A204.1 (cell line): Measurements from ENCODE around the gene TUBB1.
"Not testable (repeated sequence)": the region's sequence is repeated elsewhere in the genome, so short reads cannot be mapped to it uniquely, and the experiment has no call there.

ENCODE experiments used
- FAIRE-seq: peaks from 2 replicates; lab custom pipeline; 2012; peaks lifted over from hg19 to GRCh38; lab: Jason Lieb, UNC

The TUBB1 gene

DNA sequence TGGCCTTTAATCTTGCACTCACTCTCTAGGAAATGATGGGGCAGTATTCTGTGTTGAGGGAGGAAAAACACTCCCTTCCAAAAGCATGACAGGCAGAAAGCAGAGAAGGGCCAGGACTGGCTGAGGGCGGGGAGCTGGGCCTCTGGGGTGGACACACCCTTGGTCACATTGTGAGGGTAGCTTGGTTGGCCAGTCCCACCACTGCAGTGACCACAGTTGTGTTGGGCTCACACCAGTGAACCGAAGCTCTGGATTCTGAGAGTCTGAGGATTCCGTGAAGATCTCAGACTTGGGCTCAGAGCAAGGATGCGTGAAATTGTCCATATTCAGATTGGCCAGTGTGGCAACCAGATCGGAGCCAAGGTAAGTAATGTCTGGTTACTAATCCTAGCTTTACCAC lies at the start of gene TUBB1:
TUBB1 (plus strand) TSS at position 213 of the 400 bp plus-strand sequence; CDS start at position 307, 94 bp downstream.
- no peak for FAIRE-seq

DNA sequence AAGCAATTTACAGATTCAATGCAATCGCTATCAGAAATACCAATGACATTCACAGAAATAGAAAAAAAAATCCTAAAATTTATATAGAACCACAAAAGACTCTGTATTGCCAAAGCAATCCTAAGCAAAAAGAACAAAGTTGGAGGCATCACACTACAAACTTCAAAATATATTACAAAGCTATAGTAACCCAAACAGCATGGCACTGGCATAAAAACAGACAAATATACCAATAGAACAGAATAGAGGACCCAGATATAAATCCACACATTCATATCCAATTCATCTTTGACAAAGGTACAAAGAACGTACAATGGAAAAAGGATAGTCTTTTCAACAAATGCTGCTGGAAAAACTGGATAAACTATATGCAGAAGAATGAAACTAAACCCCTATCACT lies 49.8 kb upstream of the TUBB1 start:
- no peak for FAIRE-seq

DNA sequence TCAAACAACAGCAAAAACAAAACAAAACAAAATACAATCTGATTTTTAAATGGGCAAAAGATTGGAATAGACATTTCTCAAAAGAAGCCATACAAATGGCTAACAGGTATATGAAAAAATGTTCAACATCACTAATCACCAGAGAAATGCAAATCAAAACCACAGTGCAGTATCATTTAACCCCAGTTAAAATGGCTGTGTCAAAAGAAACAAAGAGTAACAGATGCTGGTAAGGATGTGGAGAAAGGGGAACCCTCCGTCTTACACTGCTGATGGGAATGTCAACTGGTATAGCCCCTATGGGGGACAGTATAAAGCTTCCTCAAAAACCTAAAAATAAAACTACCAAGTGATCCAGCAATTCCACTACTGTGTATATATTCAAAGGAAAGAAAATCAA lies 49.1 kb upstream of the TUBB1 start:
- no peak for FAIRE-seq

DNA sequence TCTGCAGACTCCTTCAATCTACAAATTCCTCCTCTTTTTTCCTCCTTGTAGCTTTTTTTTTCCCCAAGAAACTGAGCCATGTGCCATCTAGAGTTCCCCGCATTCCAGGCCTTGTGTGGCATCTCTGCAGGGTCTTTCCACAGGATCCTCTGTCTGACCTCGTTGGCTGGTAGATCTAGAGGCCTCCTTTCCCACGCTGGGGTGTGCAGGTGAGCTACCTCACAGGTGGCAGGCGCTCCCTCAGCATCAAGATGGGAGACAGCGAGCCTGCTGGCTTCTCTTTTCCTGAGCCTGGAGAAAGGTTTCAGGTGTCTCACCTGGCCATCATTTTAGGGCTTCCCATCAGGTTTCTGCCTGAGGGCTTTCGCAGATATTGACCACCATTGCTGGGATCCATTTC lies 47.8 kb upstream of the TUBB1 start:
- no peak for FAIRE-seq

DNA sequence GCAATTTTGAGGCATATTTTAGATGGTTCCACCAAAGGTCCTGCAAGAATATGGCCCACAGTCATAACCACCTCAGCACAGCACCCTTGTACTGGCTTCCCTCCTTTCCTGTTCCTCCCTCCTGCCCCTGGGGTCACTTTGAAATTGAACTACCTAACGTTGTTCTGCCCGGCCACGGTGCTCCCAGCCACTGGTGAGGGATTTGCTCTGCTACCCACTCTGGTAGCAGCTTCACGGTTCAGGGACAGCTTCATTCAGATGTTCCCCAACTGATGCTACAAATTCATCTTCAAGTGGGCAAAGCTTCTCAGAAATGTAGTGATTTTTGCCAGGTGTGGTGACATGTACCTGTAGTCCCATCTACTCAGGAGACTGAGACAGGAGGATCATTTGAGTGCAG lies 46.0 kb upstream of the TUBB1 start:
- FAIRE-seq: no peak

DNA sequence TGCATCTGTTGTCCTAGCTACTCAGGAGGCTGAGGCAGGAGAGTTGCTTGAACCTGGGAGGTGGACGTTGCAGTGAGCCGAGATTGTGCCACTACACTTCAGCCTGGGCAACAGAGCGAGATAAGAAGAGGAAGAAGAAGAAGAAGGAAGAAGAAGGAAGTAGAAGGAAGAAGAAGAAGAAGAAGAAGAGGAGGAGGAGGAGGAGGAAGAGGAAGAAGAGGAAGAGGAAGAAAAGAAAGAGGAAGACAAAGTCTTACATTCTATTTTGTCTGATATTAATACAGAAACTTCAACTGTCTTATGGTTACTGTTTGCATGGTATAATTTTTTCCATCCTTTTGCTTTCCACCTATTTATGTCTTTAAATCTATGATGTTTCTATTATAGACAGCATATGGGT lies 45.4 kb upstream of the TUBB1 start:
- FAIRE-seq: no peak

DNA sequence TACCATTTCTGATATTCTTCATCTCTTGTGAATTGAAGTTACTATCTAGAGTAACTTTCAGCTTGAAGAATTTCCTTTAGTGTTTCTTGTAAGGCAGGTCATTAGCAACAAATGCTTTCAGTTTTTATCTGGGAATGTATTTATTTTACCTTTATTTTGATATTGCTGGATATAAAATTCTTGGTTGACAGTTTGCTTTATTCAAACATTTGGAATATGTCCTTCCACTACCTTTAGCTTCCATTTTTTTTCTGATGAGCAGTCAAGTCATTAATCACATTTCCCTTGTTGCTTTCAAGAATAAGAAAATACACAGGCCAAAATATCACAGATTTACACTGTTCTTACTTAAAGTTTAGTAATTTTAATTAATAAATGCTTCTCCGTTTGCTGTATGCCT lies 43.9 kb upstream of the TUBB1 start:
- FAIRE-seq: no peak

DNA sequence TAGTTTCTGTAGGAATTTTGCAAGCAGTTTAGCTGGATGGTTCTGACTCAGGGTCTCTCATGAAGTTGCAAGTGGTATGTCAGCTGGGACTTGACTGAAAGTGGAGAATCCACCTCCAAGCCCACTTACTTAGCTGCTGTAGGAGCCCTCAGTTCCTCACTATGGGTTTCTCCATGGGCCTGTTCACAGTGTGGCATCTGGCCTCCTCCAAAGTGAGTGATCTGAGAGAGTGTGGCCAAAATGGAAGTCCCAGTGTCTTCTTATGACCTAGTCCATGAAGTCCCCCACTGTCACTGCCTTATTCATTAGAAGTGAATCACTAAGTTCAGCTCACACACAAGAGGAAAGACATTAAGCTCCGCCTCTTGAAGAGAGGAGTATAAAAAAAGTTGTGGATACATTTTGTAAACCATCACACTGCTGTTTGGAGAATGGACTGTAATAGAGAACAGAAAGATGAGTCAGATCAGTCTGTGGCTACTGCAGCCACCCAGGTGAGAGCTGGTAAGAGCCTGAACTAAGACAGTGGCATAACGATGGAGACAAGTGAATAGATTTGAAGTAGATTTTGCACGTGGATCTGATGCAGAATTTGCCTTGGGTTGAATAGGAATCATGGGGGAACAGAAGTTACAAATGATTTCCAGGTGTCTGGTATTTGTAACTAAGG lies 43.0 kb upstream of the TUBB1 start:
- no peak for FAIRE-seq

DNA sequence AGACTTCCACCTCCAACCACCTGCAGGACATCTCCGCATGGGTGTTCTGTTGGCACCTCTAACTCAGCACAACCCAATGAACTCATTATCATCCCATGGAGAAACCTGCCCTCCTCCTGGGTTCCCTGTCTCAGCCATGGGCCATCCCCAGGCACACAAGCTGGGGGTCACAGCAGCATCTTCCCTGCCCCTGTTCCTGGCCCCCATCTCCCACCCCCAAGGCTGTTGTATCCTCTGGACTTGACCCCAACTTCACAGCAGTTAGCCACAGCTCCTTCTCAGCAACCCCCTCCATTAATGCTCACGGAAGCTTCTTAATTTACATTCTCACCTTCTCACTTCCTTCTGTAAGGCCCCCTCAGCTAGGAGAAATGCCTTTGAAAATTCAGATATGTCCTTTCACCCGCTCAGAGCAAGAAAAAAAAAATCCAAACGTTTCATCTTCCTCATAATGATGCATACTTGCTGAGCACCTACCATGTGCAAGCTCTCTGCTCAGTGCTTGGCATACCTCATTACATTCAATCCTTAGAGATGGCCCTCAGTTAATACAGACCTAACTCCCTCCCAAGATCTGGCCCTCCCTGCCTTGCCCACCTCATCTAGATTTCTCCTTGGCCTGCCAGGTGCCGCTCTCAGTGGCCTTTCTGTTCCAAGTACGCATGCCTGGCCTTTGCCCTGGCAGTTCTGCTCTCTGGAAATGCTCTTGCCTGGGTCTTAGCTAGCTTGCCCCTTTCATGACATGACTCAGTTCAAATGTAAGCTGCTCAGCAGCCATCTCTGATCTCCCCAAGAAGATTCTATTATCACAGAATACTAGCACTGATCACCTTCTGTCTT lies 40.7 kb upstream of the TUBB1 start:
- no peak for FAIRE-seq

DNA sequence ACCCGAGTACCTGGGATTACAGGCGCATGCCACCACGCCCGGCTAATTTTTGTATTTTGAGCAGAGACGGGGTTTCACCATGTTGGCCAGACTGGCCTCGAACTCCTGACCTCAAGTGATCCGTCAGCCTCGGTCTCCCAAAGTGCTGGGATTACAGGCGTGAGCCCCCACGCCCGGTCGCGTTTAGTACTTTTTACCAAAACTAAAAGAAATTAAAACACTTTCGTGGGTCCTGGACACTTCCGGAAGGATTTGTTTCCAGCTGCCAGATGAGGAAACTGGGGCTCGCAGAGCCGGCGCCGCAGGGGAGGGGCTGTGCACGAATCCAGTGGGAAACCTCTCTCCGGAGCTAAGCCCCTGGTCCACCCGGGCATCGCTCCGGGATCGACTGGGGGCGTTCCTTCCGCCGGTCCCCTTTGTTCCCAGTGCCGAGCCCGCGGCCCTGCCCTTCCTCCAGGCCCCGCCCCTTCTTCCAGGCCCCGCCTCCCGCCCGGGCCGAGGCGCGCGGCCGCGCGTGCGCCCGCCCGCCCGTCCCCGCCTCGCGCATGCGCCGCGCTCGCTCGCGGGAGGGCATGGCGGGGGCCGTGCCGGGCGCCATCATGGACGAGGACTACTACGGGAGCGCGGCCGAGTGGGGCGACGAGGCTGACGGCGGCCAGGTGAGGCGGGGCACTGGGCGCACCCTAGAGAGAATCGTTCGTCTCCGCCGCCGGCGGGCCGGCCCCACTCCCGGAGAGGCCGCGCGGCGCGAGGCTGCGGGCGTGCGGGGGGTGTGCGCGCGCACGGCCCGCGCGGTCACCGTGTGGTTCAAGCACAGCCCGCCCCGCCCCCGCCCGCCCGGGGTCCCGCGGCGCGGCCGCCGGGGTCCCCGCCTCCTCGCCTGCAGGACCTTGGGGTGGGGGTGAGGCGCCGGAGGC lies 38.3 kb upstream of the TUBB1 start, which contains the start of gene NELFCD:
NELFCD (plus strand) TSS at position 546 of the 917 bp plus-strand sequence; CDS start at position 600, 54 bp downstream.
- no peak for FAIRE-seq

DNA sequence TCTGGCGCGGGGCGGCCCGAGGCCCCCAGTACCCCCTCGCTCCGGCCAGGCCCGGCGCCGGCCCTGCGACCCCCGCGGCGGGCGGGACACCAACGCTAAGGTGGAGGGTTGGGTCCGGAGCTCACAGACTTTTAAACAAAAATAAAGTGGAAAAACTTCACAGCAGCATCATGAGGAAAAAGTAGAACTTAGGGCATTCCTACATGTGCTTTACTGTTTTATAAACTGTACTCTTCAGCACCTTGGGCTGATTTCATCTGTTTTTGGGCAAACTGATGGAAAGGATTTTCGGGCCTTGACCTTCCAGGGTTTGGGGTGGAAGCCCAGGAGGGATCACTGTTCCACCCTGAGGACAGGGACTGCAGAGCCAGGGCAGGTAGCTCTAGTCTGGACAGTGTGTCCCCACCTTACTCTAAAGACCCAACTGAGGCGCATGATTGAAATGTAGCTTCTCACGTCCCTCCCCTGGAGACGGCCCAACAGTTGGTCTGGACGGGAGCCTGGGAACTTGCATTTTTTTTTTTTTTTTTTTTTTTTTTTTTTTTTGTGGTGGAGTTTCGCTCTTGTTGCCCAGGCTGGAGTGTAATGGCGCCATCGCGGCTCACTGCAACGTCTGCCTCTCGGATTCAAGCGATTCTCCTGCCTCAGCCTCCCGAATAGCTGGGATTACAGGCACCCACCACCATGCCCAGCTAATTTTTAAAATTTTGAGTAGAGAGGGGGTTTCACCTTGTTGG lies 37.4 kb upstream of the TUBB1 start:
- no peak for FAIRE-seq

DNA sequence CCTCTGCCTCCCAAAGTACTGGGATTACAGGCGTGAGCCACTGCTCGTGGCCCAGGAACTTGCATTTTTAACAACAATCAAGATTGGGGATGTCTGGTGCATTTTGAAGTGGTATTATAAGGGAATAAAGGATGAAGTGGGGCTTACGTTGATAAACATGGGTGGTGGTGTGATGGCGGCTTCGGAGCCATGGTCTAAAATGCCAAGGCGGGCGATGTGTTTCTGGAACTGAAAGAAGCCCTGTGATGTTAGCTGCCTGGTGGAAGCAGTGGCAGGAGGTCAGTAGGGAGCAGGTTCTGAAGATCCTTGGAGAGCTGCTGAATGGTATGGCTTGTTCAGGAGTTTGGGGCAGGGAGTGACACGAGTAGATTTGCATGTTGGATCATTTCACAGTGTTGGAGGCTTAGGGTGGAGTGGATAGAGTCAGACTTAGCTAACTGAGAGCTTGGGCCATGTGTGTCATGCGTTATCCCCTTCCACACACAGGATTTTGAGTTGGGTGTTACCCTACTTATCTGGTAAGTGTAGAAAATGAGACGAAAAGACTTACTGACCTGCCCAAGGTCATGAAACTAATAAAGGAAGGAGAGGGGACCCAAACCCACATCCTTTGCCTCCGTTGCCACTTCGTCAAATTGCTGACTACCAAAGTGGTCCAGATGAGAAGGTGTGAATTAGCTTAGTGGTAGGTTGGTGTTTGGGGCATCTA lies 36.7 kb upstream of the TUBB1 start:
- no peak for FAIRE-seq

DNA sequence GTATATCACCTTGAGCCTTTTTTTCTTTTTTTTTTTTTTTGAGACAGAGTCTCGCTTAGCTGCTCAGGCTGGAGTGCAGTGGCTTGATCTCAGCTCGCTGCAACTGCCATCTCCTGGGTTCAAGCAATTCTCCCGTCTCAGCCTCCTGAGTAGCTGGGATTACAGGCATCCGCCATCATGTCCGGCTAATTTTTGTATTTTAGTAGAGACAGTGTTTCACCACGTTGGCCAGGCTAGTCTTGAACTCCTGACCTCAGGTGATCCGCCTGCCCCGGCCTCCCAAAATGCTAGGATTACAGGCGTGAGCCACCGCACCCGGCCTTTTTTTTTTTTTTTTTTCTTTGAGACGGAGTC lies 36.1 kb upstream of the TUBB1 start:
- not testable (repeated sequence) for FAIRE-seq

DNA sequence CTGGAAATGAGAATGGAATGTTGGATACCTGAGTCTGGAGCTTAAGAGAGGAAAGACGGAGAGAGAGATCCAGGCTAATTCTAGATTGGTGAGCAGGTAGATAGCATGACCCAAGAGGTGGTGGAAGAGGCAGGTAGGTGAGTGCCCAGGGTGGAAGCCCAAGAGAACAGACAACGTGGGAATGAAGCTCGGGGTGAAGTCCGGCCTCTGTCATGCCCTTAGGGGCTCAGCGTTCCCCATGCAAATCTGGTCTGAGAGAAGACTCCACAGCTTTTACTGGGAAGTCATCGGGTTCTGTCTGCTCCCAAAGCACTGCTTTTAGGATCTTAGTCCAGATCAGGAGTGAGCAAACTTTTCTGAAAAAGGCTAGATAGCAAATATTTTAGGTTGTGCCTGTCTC lies 34.5 kb upstream of the TUBB1 start:
- no peak for FAIRE-seq

DNA sequence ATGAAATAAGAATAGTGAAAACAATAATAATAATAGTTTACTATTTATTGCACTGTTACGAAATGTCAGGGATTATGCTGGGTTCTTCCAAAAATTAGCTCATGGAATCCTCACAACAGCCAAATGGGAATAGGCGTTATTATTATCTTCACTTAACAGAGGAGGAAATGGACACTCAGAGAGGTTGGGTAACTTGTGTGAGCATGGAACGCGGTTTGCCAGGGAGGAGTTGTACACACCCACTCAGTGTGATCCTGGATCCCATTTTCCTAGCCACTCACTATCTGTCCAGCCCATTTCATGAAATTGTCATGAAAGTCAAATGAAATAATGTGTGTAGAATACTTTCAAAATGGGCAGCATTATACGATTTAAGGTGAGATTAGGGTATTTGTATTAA lies 33.6 kb upstream of the TUBB1 start:
- FAIRE-seq: no peak

DNA sequence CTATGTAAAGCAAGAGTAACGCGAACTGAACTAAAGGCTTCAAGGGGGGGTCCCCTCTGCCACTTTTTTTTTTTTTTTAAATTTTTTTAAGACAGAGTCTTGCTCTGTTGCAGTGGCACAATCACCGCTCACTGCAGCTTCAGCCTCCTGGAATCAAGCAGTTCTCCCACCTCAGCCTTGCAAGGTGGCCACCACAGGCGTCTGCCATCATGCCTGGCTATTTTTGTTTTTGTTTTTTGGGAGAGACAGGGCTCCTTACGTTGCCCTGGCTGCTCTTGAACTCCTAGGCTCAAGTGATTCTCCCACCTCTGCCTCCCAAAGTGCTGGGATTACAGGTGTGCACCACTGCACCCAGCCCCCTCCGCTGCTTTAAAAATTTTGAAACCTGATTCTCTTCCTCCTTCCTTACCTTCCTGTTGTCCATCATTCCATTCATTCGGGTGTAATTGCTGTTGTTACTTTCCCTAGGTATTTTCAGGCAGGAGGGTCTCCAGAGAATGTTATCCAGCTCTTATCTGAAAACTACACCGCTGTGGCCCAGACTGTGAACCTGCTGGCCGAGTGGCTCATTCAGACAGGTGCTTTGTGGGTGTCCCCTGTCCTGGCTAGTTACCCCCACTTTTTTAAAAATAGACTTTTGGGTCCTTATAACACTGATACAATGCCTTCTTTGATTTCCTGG lies 32.8 kb upstream of the TUBB1 start:
- no peak for FAIRE-seq

DNA sequence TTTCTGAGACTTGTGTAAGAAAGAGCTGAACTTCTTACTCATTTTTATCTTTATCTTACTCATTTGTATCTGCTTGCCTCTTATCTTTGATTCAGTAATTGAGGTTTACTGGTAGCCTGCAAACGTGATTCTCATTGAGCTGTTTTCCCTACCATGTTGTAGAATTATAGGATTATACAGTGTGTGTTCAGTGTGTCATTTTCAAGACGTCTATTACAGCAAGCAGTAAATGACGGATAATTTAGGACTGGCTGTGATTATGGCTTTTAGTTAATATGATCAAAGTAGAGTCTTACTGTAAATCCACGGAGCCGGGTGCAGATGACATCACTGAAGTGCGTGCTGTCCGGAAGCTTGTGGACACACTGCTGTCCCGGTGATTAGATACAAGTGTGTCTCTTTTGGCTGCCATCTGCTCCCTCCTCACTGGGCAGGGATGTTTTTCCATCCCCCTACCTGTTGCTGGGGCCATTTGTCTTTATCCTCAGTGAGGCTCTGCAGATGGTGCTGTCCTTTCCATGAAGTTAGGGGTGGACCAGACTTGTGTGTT lies 32.2 kb upstream of the TUBB1 start:
- no peak for FAIRE-seq

DNA sequence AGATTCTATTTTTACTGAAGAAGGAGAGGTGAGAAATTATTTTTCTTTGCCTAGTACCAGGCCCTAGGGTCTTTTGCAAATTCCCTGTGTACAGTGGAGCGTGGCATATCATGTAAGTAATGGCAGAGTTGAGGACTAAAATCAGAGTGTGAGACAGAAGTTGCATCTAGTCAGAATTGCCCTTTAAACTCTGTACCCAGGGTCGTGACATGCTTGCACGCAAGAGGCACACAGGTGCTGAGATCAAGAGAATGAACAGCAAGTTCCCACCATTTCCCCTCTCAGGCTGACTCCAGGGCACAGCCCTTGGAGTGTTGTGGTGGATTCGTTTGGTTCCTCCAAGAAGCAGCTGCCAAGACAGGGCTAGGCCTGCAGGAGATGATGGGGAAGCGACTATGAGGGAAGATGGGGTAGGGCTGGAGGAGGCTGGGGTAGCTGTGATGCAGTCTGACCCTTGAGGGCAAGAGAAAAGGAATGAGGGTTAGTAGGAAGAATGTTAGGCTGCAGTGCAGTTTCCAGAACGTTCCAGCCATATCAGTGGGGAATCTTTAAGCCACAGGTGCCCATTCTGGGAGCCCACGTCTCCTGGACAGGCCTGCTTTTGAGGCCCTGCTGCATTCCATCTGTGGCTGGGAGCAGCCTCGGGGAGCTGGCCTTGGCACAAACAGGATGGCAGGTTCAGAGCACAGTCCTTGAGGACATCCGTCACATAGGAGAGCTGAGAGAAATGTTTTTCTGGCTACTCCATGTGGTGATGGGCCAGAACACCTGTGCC lies 31.3 kb upstream of the TUBB1 start:
- no peak for FAIRE-seq

DNA sequence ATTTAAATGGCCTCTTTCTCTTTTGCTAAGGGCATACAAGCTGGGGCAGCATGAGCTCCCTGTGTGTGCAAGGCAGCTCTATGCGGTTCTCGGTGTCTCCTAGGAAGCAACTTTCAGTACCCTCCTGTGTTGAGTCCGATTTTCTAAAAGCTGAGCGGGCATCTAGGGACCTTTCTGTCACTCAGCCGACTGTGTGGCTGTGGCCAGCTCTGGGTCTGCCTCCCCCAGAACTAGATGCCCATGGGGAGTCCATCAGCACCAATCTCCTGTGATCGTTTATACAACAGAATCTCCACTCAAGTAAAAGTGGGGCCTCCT lies 30.7 kb upstream of the TUBB1 start:
- FAIRE-seq: no peak

DNA sequence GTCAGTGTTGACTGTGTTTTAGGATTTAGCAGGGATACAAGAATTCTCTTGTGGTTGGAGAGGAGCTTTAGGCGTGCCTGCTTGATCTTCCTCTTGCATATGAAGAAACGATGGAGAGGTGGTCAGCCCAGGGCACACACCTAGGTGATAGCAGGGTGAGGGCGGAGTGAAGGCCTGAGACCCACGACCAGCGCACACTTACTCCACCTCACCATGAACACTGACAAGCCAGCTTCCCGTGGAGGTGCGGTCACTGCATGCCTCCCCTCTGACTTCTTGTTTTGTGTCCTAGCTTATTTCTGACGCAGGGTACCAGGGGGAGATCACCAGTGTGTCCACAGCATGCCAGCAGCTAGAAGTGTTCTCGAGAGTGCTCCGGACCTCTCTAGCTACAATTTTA lies 30.0 kb upstream of the TUBB1 start:
- FAIRE-seq: no peak
